Type B pancreatic cell (in vitro differentiated cells): ENCODE data around the gene ZFAND2B. TPM values are rescaled to one million over a fixed set of nuclear protein-coding genes. Genes with fewer than 3 reads are reported as not detected.
A peak's percentile ranks its signal among the peaks of the same experiment; 100 is the strongest.

Source experiments
- DNase-seq: peaks from one replicate; pipeline ENCODE4 v3.0.0; 2021; ENCODE audit warnings: mixed read lengths; ENCODE audit not compliant: unreplicated experiment; ENCODE audit errors: extremely low spot score
- H3K27ac Mint-ChIP-seq: 2 replicates; pipeline ENCODE4 v1.8.0; 2021; ENCODE audit warnings: mild to moderate bottlenecking, mixed read lengths
- H3K27me3 Mint-ChIP-seq: 2 replicates; pipeline ENCODE4 v1.8.0; 2021; ENCODE audit warnings: mixed read lengths
- H3K36me3 Mint-ChIP-seq: 2 replicates; pipeline ENCODE4 v1.8.0; 2021; ENCODE audit warnings: mixed read lengths
- H3K4me1 Mint-ChIP-seq: one replicate; pipeline ENCODE4 v1.8.0; 2021; ENCODE audit warnings: mixed read lengths; ENCODE audit not compliant: unreplicated experiment
- H3K4me3 Mint-ChIP-seq: 2 replicates; pipeline ENCODE4 v1.8.0; 2021; ENCODE audit warnings: mild to moderate bottlenecking, mixed read lengths
- H3K9me3 Mint-ChIP-seq: 2 replicates; pipeline ENCODE4 v1.8.0; 2021; ENCODE audit warnings: mixed read lengths
- CTCF ChIP-seq: fragments of 200-600 bp; sonication (generic); conservative IDR thresholded peaks from 2 replicates; pipeline ENCODE4 v1.5.0; 2021; ENCODE audit warnings: antibody characterized with exemption, mild to moderate bottlenecking
- total RNA-seq: library from RNA; stranded (reverse); gene quantifications from 2 replicates; pipeline ENCODE4 v1.2.1, GENCODE V29; 2021; ENCODE audit warnings: low replicate concordance

Gene ZFAND2B
- total RNA-seq, 1 donor from 2014 or later: 25.9 TPM

- Mint-ChIP-seq H3K4me1 (peaks cover 14% of the 10 kb centered on the region), H3K27ac (peak overlapping the region; percentile 98), H3K27me3 (peaks cover 41% of the 10 kb centered on the region), H3K36me3 (no peaks in the 10 kb centered on the region), H3K9me3 (no peaks in the 10 kb centered on the region), H3K4me3 (peak overlapping the region; percentile 81)
- no peak for TF ChIP-seq CTCF
- DNase-seq: no peak
These were observed 43.6 kb downstream of the ZFAND2B start for GRCh38 chr2:219250049-219250781.

GRCh38 chr2:219251656-219252055, 45.1 kb downstream of the ZFAND2B start:
- Mint-ChIP-seq H3K27me3 (peaks cover 56% of the 10 kb centered on the region), H3K4me3 (peak overlapping the region; percentile 83), H3K27ac (peak overlapping the region; percentile 11), H3K9me3 (no peaks in the 10 kb centered on the region), H3K36me3 (no peaks in the 10 kb centered on the region), H3K4me1 (peaks cover 14% of the 10 kb centered on the region)
- no peak for DNase-seq
- no peak for TF ChIP-seq CTCF

GRCh38 chr2:219252084-219252483, 45.5 kb downstream of the ZFAND2B start:
- Mint-ChIP-seq H3K27me3 (peaks cover 56% of the 10 kb centered on the region), H3K36me3 (no peaks in the 10 kb centered on the region), H3K9me3 (no peaks in the 10 kb centered on the region), H3K4me1 (peaks cover 14% of the 10 kb centered on the region), H3K4me3 (peak overlapping the region; percentile 83), H3K27ac (no peak overlapping the region)
- no peak for DNase-seq
- no peak for TF ChIP-seq CTCF

- H3K4me3 Mint-ChIP-seq: peak overlapping the region; percentile 83
These were observed 46.0 kb downstream of the ZFAND2B start for GRCh38 chr2:219252570-219252899.

GRCh38 chr2:219252900-219253752, 46.5 kb downstream of the ZFAND2B start, which contains the start of gene TUBA4B:
TUBA4B (plus strand) TSS chr2:219253243; CDS start chr2:219253408, 165 bp downstream.
- H3K4me1 Mint-ChIP-seq: peaks cover 14% of the 10 kb centered on the region
- no peak for TF ChIP-seq CTCF
- H3K9me3 Mint-ChIP-seq: no peaks in the 10 kb centered on the region
- H3K27ac Mint-ChIP-seq: peak within 1 kb of the TSS; percentile 64
- DNase-seq: no peak
- no peaks in the 10 kb centered on the region for H3K36me3 Mint-ChIP-seq
- H3K4me3 Mint-ChIP-seq: peak within 1 kb of the TSS; percentile 84
- H3K27me3 Mint-ChIP-seq: peaks cover 56% of the 10 kb centered on the region

More at GRCh38 chr2:219252570-219252899, 46.0 kb downstream of the ZFAND2B start:
- no peak for TF ChIP-seq CTCF
- Mint-ChIP-seq H3K36me3 (no peaks in the 10 kb centered on the region), H3K27ac (peak overlapping the region; percentile 64), H3K27me3 (peaks cover 56% of the 10 kb centered on the region), H3K4me1 (peaks cover 14% of the 10 kb centered on the region), H3K9me3 (no peaks in the 10 kb centered on the region)
- no peak for DNase-seq
